Activated CD4-positive, alpha-beta T cell treated with anti-CD3 and anti-CD28 coated beads, Interleukin-2, amount 10 ng/mL, durations not matched to agents 24 days and 14 days (primary cell): ENCODE results near the gene INTS11. TPM values are rescaled to one million over a fixed set of nuclear protein-coding genes. Genes with fewer than 3 reads are reported as not detected.

Experiments used
- DNase-seq: peaks from one replicate; pipeline ENCODE4 v3.0.0; 2022
- H3K27ac Mint-ChIP-seq: one replicate; pipeline ENCODE4 v1.8.0; 2022; ENCODE audit warnings: mild to moderate bottlenecking, mixed read lengths
- H3K27me3 Mint-ChIP-seq: one replicate; pipeline ENCODE4 v1.8.0; 2022; ENCODE audit warnings: mixed read lengths
- H3K36me3 Mint-ChIP-seq: one replicate; pipeline ENCODE4 v1.8.0; 2022; ENCODE audit warnings: low read depth, mild to moderate bottlenecking, mixed read lengths
- H3K4me1 Mint-ChIP-seq: one replicate; pipeline ENCODE4 v1.8.0; 2021; ENCODE audit warnings: mixed read lengths
- H3K4me3 Mint-ChIP-seq: one replicate; pipeline ENCODE4 v1.8.0; 2022; ENCODE audit warnings: mild to moderate bottlenecking, moderate library complexity, mixed read lengths
- H3K9me3 Mint-ChIP-seq: one replicate; pipeline ENCODE4 v1.8.0; 2021; ENCODE audit warnings: mixed read lengths
- intact Hi-C: fragments of 100-400 bp; cut with micrococcal nuclease; formaldehyde crosslinking; loops from one replicate; pipeline ENCODE4 v1.15.1; 2023
- total RNA-seq: library from RNA; stranded (reverse); gene quantifications from 2 replicates; pipeline ENCODE4 v1.2.3, GENCODE V29; 2022

Gene INTS11
- total RNA-seq, 1 donor from 2014 or later = 145 TPM

GRCh38 chr1:1272341-1273208 lies 51.9 kb downstream of the INTS11 start:
- Mint-ChIP-seq H3K27me3 (no peaks in the 10 kb centered on the region), H3K27ac (peak overlapping the region; percentile 76), H3K36me3 (peaks cover 20% of the 10 kb centered on the region), H3K4me3 (peak overlapping the region; percentile 86), H3K4me1 (peaks cover 28% of the 10 kb centered on the region), H3K9me3 (no peaks in the 10 kb centered on the region)
- intact Hi-C loops = loop anchor here (1.0 to 5.0 kb wide), 2 partner anchors 70 to 156 kb away; partner anchors contain the start of gene C1orf159
- peak; percentile 75 for DNase-seq

- Mint-ChIP-seq H3K4me1 (peaks cover 31% of the 10 kb centered on the region), H3K27ac (peak overlapping the region; percentile 78), H3K4me3 (peak overlapping the region; percentile 78), H3K27me3 (no peaks in the 10 kb centered on the region), H3K36me3 (peaks cover 31% of the 10 kb centered on the region), H3K9me3 (no peaks in the 10 kb centered on the region)
- intact Hi-C loops = loop anchor here (5.0 kb wide), 1 partner anchor 69 kb away; no protein-coding TSS in a partner anchor
- DNase-seq = no peak
Observed at GRCh38 chr1:1270813-1271212, 53.6 kb downstream of the INTS11 start.

- intact Hi-C loops = no loop called here
- H3K27me3 Mint-ChIP-seq = no peaks in the 10 kb centered on the region
- peaks cover 42% of the 10 kb centered on the region for H3K36me3 Mint-ChIP-seq
- H3K27ac Mint-ChIP-seq = no peak overlapping the region
- DNase-seq = no peak
- H3K4me1 Mint-ChIP-seq = peaks cover 30% of the 10 kb centered on the region
- H3K9me3 Mint-ChIP-seq = no peaks in the 10 kb centered on the region
- H3K4me3 Mint-ChIP-seq = no peak overlapping the region
Observed at GRCh38 chr1:1268284-1268682, 56.2 kb downstream of the INTS11 start.

DNA sequence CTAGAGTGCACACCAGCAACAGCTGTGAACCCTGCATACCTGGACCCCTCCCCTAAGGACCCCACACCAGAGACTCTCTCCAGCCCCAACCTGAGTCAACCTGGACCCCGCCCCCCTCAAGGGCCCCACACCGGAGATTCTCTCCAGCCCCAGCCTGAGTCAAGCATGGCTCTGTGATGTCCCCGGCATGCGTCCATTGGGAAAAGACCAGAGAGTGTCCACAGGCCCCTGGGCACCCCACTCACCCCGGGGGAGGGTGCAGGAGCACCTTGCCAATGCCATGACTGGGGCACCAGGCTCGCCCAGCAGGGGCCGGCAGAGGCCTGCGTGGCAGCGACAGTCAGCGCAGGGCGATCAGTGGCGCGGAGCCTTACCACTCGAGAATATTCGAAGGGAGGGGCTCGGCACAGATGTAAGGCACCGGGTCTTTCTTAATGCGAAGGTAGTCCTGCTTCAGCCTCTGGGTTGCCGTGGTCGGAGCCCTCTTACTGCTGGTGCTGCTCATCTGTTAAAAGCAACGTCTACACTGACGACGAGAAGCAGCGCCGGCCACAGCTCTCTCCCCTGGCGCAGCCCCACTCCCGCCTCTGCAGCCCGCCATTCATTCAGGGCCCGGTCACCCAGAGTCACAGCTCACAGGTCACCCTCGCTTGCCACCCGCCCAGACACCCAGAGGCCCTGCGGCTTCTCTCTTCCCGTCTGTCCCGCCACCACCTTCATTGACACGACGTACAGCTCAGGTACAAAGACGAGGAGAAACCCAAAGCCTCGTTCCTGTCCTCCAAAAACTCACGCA lies 56.8 kb downstream of the INTS11 start:
- no peak overlapping the region for H3K27ac Mint-ChIP-seq
- intact Hi-C loops = no loop called here

DNA sequence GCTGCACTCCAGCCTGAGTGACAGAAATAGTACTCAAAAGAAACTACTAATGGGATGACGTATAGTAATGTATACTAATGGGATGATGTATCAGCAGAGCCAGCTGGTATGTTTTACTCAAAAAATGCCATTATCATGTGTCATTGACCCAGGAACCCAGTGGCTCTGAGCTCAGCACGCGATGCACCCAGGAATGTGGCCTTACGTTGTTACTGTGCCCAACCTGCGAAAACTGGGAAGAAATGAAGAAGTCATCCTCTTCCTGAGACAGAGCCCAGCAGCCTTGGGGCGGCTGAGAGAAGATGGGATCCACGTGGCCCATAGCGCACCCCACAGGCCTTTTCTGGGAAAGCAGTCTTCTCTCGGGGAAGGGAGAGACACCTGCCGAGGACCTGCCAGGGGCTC lies 59.6 kb downstream of the INTS11 start:
- H3K27ac Mint-ChIP-seq = no peak overlapping the region
- H3K4me1 Mint-ChIP-seq = peaks cover 9% of the 10 kb centered on the region
- H3K27me3 Mint-ChIP-seq = no peaks in the 10 kb centered on the region
- no peaks in the 10 kb centered on the region for H3K9me3 Mint-ChIP-seq
- H3K36me3 Mint-ChIP-seq = peaks cover 49% of the 10 kb centered on the region
- DNase-seq = peak; percentile 70
- intact Hi-C loops = no loop called here
- no peak overlapping the region for H3K4me3 Mint-ChIP-seq

More for the DNA sequence above, 56.8 kb downstream of the INTS11 start:
- Mint-ChIP-seq H3K4me1 (peaks cover 28% of the 10 kb centered on the region), H3K9me3 (no peaks in the 10 kb centered on the region), H3K4me3 (no peak overlapping the region), H3K36me3 (peaks cover 45% of the 10 kb centered on the region), H3K27me3 (no peaks in the 10 kb centered on the region)
- DNase-seq = no peak

DNA sequence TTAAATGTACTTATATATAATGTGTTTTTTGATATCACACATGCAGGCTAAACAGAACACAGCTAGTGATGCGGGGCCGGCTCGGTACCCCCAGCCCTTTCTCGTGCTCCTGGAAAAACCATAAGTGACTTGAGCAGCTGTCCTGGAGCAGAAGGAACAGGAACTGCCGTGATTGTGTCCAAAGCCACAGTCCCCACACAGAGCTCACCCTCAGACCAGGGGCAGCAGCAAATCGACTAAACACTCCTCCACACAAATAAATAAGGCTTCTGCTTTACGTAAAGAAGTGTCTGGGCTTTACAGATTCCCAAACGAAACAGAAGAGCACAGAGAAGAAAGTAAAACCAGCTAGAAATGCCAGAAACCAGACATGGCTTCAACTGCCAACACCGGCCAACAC lies 60.4 kb downstream of the INTS11 start:
- intact Hi-C loops = no loop called here

DNA sequence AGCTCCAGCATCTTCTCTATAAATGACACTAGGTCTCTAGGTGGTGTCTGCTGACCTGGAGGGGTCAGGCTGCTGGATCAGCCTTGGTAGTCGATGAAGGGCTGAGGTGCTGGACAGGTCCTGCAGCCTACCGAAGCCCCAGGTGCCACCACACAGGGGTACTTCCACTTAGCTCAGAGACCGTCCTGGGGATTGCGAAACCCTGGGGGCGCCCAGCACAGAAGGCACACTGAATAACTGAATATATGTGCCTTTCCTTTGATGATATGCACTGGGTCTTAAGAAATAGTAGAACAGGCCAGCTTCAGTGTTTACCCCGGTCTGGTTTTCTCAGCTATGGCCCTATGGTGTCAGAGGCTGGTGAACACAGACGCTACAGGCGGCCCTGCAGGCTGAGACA lies 61.7 kb downstream of the INTS11 start:
- peaks cover 55% of the 10 kb centered on the region for H3K36me3 Mint-ChIP-seq
- no peaks in the 10 kb centered on the region for H3K9me3 Mint-ChIP-seq
- H3K27me3 Mint-ChIP-seq = no peaks in the 10 kb centered on the region
- no peak overlapping the region for H3K4me3 Mint-ChIP-seq
- intact Hi-C loops = no loop called here
- no peak overlapping the region for H3K27ac Mint-ChIP-seq
- no peak for DNase-seq
- peaks cover 5% of the 10 kb centered on the region for H3K4me1 Mint-ChIP-seq

More for the DNA sequence above, 60.4 kb downstream of the INTS11 start:
- H3K27ac Mint-ChIP-seq = no peak overlapping the region
- no peaks in the 10 kb centered on the region for H3K9me3 Mint-ChIP-seq
- peaks cover 5% of the 10 kb centered on the region for H3K4me1 Mint-ChIP-seq
- H3K4me3 Mint-ChIP-seq = no peak overlapping the region
- H3K27me3 Mint-ChIP-seq = no peaks in the 10 kb centered on the region
- H3K36me3 Mint-ChIP-seq = peaks cover 56% of the 10 kb centered on the region
- no peak for DNase-seq

GRCh38 chr1:1262071-1262470 lies 62.4 kb downstream of the INTS11 start:
- H3K4me3 Mint-ChIP-seq = no peak overlapping the region
- H3K27ac Mint-ChIP-seq = no peak overlapping the region

More at GRCh38 chr1:1262071-1262470, 62.4 kb downstream of the INTS11 start:
- Mint-ChIP-seq H3K9me3 (no peaks in the 10 kb centered on the region), H3K27me3 (no peaks in the 10 kb centered on the region), H3K36me3 (peaks cover 57% of the 10 kb centered on the region), H3K4me1 (peaks cover 5% of the 10 kb centered on the region)
- no peak for DNase-seq
- intact Hi-C loops = no loop called here

Other genes with a start within 250 kb of the INTS11 start
- 24.5 and 28.0 TPM in 2 replicates for gene C1orf159, start 208.6 kb downstream of the INTS11 start, total RNA-seq
- not detected in 2 replicates for gene TTLL10, start 150.8 kb downstream of the INTS11 start, total RNA-seq
- gene TNFRSF18, start 118.1 kb downstream of the INTS11 start, total RNA-seq = 250 and 254 TPM in 2 replicates
- gene TNFRSF4, start 110.5 kb downstream of the INTS11 start, total RNA-seq = 692 and 702 TPM in 2 replicates
- 175 and 194 TPM in 2 replicates for gene SDF4, start 92.7 kb downstream of the INTS11 start, total RNA-seq
- 42.5 and 43.2 TPM in 2 replicates for gene B3GALT6, start 92.4 kb downstream of the INTS11 start, total RNA-seq
- 1.3 and 2.8 TPM in 2 replicates for gene C1QTNF12, start 77.9 kb downstream of the INTS11 start, total RNA-seq
- gene UBE2J2, start 50.8 kb downstream of the INTS11 start, total RNA-seq = 86.9 and 87.3 TPM in 2 replicates
- 3.1 and 3.2 TPM in 2 replicates for gene SCNN1D, start 44.2 kb downstream of the INTS11 start, total RNA-seq
- 54.1 and 55.7 TPM in 2 replicates for gene ACAP3, start 16.7 kb downstream of the INTS11 start, total RNA-seq
- 33.4 and 35.2 TPM in 2 replicates for gene PUSL1, start 16.1 kb downstream of the INTS11 start, total RNA-seq
- gene CPTP, start 142 bp upstream of the INTS11 start, total RNA-seq = 11.5 and 12.3 TPM in 2 replicates
- 0.28 and 0.38 TPM in 2 replicates for gene TAS1R3, start 6.6 kb upstream of the INTS11 start, total RNA-seq
- 63.2 and 65.9 TPM in 2 replicates for gene DVL1, start 24.8 kb upstream of the INTS11 start, total RNA-seq
- 0.24 and 0.75 TPM in 2 replicates for gene MXRA8, start 33.9 kb upstream of the INTS11 start, total RNA-seq
- 142 and 146 TPM in 2 replicates for gene AURKAIP1, start 50.5 kb upstream of the INTS11 start, total RNA-seq
- 144 and 146 TPM in 2 replicates for gene CCNL2, start 74.7 kb upstream of the INTS11 start, total RNA-seq
- 187 and 194 TPM in 2 replicates for gene MRPL20, start 82.6 kb upstream of the INTS11 start, total RNA-seq
- not detected in 2 replicates for gene ANKRD65, start 96.6 kb upstream of the INTS11 start, total RNA-seq
- 4.9 and 5.2 TPM in 2 replicates for gene VWA1, start 111.0 kb upstream of the INTS11 start, total RNA-seq
- gene ATAD3C, start 125.0 kb upstream of the INTS11 start, total RNA-seq = 0.40 and 0.75 TPM in 2 replicates
- 98.0 and 98.5 TPM in 2 replicates for gene ATAD3B, start 147.1 kb upstream of the INTS11 start, total RNA-seq
- 102 and 107 TPM in 2 replicates for gene ATAD3A, start 187.5 kb upstream of the INTS11 start, total RNA-seq
- gene TMEM240, start 216.0 kb upstream of the INTS11 start, total RNA-seq = 0.52 TPM in 1 of 2 replicates, not detected in the other